ENCODE results near the gene TIMM22.
"Not testable (repeated sequence)": the region's sequence is repeated elsewhere in the genome, so short reads cannot be mapped to it uniquely, and the experiment has no call there.

TIMM22 gene

GRCh38 chr17:996554-997344, at the start of gene TIMM22:
TSS of gene TIMM22 (plus strand) at chr17:997129. CDS start at chr17:997143, 14 bp downstream.
- Histone ChIP-seq H3K27ac (peak within 1 kb of the TSS; percentile 79), H3K4me3 (ENCODE audit: low read depth in 1 of 2, low read length in 1 of 2) (peak within 1 kb of the TSS; percentile 70 to 94), H3K36me3 (peaks cover 17% of the 10 kb centered on the region), H3K4me1 (ENCODE audit: control insufficient read depth in 1 of 2, insufficient read depth in 1 of 2, low read depth in 1 of 2, low read length in 1 of 2) (peaks cover 15 to 16% of the 10 kb centered on the region in 2 experiments), H3K27me3 (no peaks in the 10 kb centered on the region), H3K9me3 (peaks cover 20% of the 10 kb centered on the region)
- TF ChIP-seq CTCF (IDR thresholded peaks at IDR 0.05): peak; percentile 79

- TF ChIP-seq CTCF (IDR thresholded peaks at IDR 0.05): no peak
These were observed 48.6 kb upstream of the TIMM22 start for GRCh38 chr17:948284-948852.

GRCh38 chr17:949623-950303, 47.2 kb upstream of the TIMM22 start:
- Histone ChIP-seq H3K4me1 (ENCODE audit: control insufficient read depth in 1 of 2, insufficient read depth in 1 of 2, low read depth in 1 of 2, low read length in 1 of 2) (no peaks in the 10 kb centered on the region), H3K27me3 (peaks cover 32% of the 10 kb centered on the region), H3K4me3 (ENCODE audit: low read depth in 1 of 2, low read length in 1 of 2) (no peak overlapping the region), H3K36me3 (no peaks in the 10 kb centered on the region), H3K9me3 (no peaks in the 10 kb centered on the region), H3K27ac (no peak overlapping the region)
- TF ChIP-seq CTCF (IDR thresholded peaks at IDR 0.05): no peak

More at GRCh38 chr17:948284-948852, 48.6 kb upstream of the TIMM22 start:
- Histone ChIP-seq H3K36me3 (no peaks in the 10 kb centered on the region), H3K27ac (no peak overlapping the region), H3K4me3 (ENCODE audit: low read depth in 1 of 2, low read length in 1 of 2) (no peak overlapping the region), H3K27me3 (peaks cover 32% of the 10 kb centered on the region), H3K4me1 (ENCODE audit: control insufficient read depth in 1 of 2, insufficient read depth in 1 of 2, low read depth in 1 of 2, low read length in 1 of 2) (no peaks in the 10 kb centered on the region), H3K9me3 (no peaks in the 10 kb centered on the region)

- no peaks in the 10 kb centered on the region for H3K36me3 ChIP-seq
- no peak overlapping the region for H3K27ac ChIP-seq
- no peaks in the 10 kb centered on the region for H3K9me3 ChIP-seq
- H3K27me3 ChIP-seq: peaks cover 32% of the 10 kb centered on the region
- TF ChIP-seq CTCF (IDR thresholded peaks at IDR 0.05): no peak
- H3K4me3 ChIP-seq (ENCODE audit: low read depth in 1 of 2, low read length in 1 of 2): no peak overlapping the region
- H3K4me1 ChIP-seq (ENCODE audit: control insufficient read depth in 1 of 2, insufficient read depth in 1 of 2, low read depth in 1 of 2, low read length in 1 of 2): no peaks in the 10 kb centered on the region
These were observed 45.4 kb upstream of the TIMM22 start for GRCh38 chr17:951325-952132.

- not testable (repeated sequence) for H3K27ac ChIP-seq; H3K4me3 ChIP-seq (ENCODE audit: low read depth in 1 of 2, low read length in 1 of 2); H3K9me3 ChIP-seq; H3K4me1 ChIP-seq (ENCODE audit: control insufficient read depth in 1 of 2, insufficient read depth in 1 of 2, low read depth in 1 of 2, low read length in 1 of 2); H3K36me3 ChIP-seq
- H3K27me3 ChIP-seq: peaks cover 32% of the 10 kb centered on the region
These were observed 44.3 kb upstream of the TIMM22 start for GRCh38 chr17:952592-952991.
